Iris pigment epithelial cell (primary cell): ENCODE measurements around the gene SPAG7.

ENCODE experiments used
- DNase-seq: peaks from one replicate; pipeline ENCODE4 v3.0.0-alpha.2; 2011; ENCODE audit warnings: low read depth

Gene SPAG7

GRCh38 chr17:4974115-4974670, 6.6 kb upstream of the SPAG7 start:
- no peak for DNase-seq

GRCh38 chr17:4973256-4974114, 5.9 kb upstream of the SPAG7 start:
- DNase-seq: no peak

- DNase-seq: no peak
Observed at GRCh38 chr17:4972752-4973151, 5.1 kb upstream of the SPAG7 start.

GRCh38 chr17:4972322-4972721, 4.7 kb upstream of the SPAG7 start:
- DNase-seq: no peak

- DNase-seq: no peak
Observed at GRCh38 chr17:4971826-4972225, 4.2 kb upstream of the SPAG7 start.

- DNase-seq: no peak
Observed at GRCh38 chr17:4970273-4970672, 2.7 kb upstream of the SPAG7 start.

GRCh38 chr17:4969551-4970173, 2.0 kb upstream of the SPAG7 start:
- peak; percentile 57 for DNase-seq

GRCh38 chr17:4969047-4969550, 1.5 kb upstream of the SPAG7 start:
- DNase-seq: peak; percentile 97

- no peak for DNase-seq
Observed at GRCh38 chr17:4968486-4969046, 949 bp upstream of the SPAG7 start.

- DNase-seq: peak; percentile 100
Observed at GRCh38 chr17:4966844-4967538, 626 bp downstream of the SPAG7 start.

GRCh38 chr17:4965311-4965986, 2.2 kb downstream of the SPAG7 start:
- DNase-seq: no peak

- no peak for DNase-seq
Observed at GRCh38 chr17:4960279-4960922, 7.2 kb downstream of the SPAG7 start.

- DNase-seq: no peak
Observed at GRCh38 chr17:4959261-4959965, 8.2 kb downstream of the SPAG7 start.

- no peak for DNase-seq
Observed at GRCh38 chr17:4958102-4958501, 9.5 kb downstream of the SPAG7 start.

- DNase-seq: no peak
Observed at GRCh38 chr17:4956493-4957061, 11.0 kb downstream of the SPAG7 start.

GRCh38 chr17:4955091-4955490, 12.5 kb downstream of the SPAG7 start:
- no peak for DNase-seq

- DNase-seq: peak; percentile 81
Observed at GRCh38 chr17:4953451-4953961, 14.1 kb downstream of the SPAG7 start.

GRCh38 chr17:4951486-4951885, 16.1 kb downstream of the SPAG7 start:
- DNase-seq: no peak

- DNase-seq: no peak
Observed at GRCh38 chr17:4950746-4951204, 16.8 kb downstream of the SPAG7 start, which contains the start of gene ENO3. TSS of gene ENO3 (plus strand) at chr17:4951119. CDS start at chr17:4951830, 711 bp downstream.
